Bladder microvascular endothelial cell (primary cell): ENCODE results near the gene OIT3. TPM values are rescaled to one million over a fixed set of nuclear protein-coding genes. Genes with fewer than 3 reads are reported as not detected.

Experiments
- total RNA-seq: library from RNA; depleted of rRNA; stranded (reverse); fragments of >200 nt; gene quantifications from 2 replicates; pipeline ENCODE4 v1.2.3, GENCODE V29; 2014

The OIT3 gene
- 0.13 and 0.32 TPM in 2 replicates for total RNA-seq

DNA sequence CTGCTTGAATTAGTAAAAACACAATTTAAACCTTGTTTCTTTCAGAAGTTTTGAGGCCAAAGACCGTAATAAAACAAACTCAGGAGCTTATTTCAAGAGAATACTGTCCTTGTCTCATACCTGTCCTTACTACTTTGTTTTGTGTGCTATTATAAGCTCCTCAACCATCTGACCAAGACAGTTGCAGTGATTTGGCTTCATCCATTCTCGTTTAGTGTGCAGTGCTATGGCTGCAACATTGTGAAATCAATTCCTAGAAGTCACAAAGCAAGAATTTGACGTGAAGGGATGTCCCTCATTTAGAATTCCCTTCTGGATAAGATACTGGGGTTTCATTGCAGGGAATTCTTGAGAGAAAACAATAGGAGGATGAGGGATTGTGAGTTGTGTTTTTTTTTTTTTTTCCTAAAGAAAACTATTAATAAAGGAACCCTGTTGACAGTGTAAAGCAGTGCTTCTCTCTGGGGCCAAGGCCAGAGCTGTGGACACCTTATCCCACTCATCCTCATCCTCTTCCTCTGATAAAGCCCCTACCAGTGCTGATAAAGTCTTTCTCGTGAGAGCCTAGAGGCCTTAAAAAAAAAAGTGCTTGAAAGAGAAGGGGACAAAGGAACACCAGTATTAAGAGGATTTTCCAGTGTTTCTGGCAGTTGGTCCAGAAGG, at the start of gene OIT3:
OIT3 (plus strand) TSS at position 604 of the 663 bp plus-strand sequence. CDS start 60 bp downstream, outside the sequence.

GRCh38 chr10:72954596-72955554, 61.3 kb downstream of the OIT3 start, which contains the start of gene PLA2G12B:
Gene PLA2G12B, minus strand, starts transcription at chr10:72954806. Its CDS starts 121 bp downstream, at chr10:72954685.

Other genes starting within 250 kb of the OIT3 start
- gene MCU, start 201.6 kb upstream of the OIT3 start, total RNA-seq: 18.1 and 45.6 TPM in 2 replicates
- 0.13 and 0.16 TPM in 2 replicates for gene PLA2G12B, start 61.1 kb downstream of the OIT3 start, total RNA-seq
- 49.4 and 118 TPM in 2 replicates for gene P4HA1, start 203.1 kb downstream of the OIT3 start, total RNA-seq
- 1.4 and 1.9 TPM in 2 replicates for gene NUDT13, start 216.7 kb downstream of the OIT3 start, total RNA-seq